ENCODE measurements around the gene FBXW9. TPM values are rescaled to one million over a fixed set of nuclear protein-coding genes. Genes with fewer than 3 reads are reported as not detected.

FBXW9 gene
- polyA plus RNA-seq (2013, experiment 1 of 4): 17.6 TPM
- 20.1 TPM for polyA plus RNA-seq (2013, experiment 2 of 4)
- 17.4 TPM for polyA plus RNA-seq (2013, experiment 3 of 4)
- polyA plus RNA-seq (2013, experiment 4 of 4): 20.6 TPM

DNA sequence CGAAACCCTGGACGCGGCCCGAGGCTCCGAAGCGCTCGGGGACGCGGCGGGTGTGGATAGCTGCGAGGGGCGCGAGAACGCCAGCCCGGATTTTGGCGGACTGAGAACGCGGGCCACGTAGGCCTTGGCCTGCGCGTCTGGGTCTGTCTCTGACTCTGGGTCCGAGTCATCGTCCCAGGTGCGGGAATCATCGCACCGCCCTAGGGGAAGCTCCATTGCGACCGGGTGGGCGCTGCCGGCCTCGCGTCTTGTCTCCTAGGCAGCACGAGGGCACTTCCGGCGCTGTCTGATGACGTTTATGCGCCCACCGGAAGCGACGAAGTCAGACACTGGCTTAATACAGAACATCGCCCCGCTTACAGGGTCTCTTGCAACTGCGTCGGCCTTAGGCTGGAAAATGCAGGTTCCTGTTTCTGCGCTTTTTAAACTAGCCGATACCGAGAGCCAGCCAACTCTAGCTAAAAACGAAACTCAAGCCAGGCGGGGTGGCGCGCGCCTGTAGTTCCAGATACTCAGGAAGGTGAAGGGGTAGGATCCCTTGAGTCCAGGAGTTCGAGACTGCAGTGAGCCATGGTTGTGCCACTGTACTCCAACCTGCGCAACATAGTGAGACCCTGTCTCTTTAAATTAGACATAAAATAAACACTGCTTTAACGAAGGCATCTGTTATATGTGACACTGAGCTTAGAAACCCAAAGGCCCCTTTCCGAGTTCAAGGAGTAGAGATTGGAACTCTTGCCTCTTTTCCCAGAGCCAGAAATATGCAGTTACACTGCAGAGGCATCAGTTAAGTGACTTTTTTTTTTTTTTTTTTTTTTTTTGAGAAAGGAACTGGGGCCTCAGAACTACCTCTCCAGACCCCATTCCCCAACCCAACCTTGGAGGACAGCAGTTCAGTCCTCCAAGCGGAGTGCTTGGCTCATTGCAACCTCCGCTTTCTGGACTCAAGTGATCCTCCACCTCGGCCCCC is at the start of gene FBXW9:
TSS of gene FBXW9 (minus strand) at position 266 of the 970 bp plus-strand sequence. CDS start at position 216, 50 bp downstream.
- WGBS, 2 experiments: 11% methylated on average over 59 of the region's 59 CpGs
- Histone ChIP-seq H3K4me3 (ENCODE audit: insufficient read depth, low read depth, low read length) (peak within 1 kb of the TSS; percentile 81), H3K9me3 (ENCODE audit: control insufficient read depth, low read length) (no peaks in the 10 kb centered on the region), H3K4me1 (ENCODE audit: control insufficient read depth, insufficient read depth, low read length) (no peaks in the 10 kb centered on the region), H3K27me3 (ENCODE audit: control insufficient read depth, insufficient read depth, low read length, poor library complexity, severe bottlenecking) (no peaks in the 10 kb centered on the region), H3K36me3 (ENCODE audit: control insufficient read depth, insufficient read depth, low read length) (peaks cover 18% of the 10 kb centered on the region), H3K27ac (ENCODE audit: insufficient read depth, low read depth, low read length, poor library complexity, severe bottlenecking) (peak within 1 kb of the TSS; percentile 91)

- 93 to 94% methylated on average over 22 of the region's 22 CpGs for WGBS, 2 experiments
- Histone ChIP-seq H3K27me3 (ENCODE audit: control insufficient read depth, insufficient read depth, low read length, poor library complexity, severe bottlenecking) (peaks cover 10% of the 10 kb centered on the region), H3K4me3 (ENCODE audit: insufficient read depth, low read depth, low read length) (no peak overlapping the region), H3K27ac (ENCODE audit: insufficient read depth, low read depth, low read length, poor library complexity, severe bottlenecking) (no peak overlapping the region), H3K9me3 (ENCODE audit: control insufficient read depth, low read length) (no peaks in the 10 kb centered on the region), H3K4me1 (ENCODE audit: control insufficient read depth, insufficient read depth, low read length) (peaks cover 6% of the 10 kb centered on the region), H3K36me3 (ENCODE audit: control insufficient read depth, insufficient read depth, low read length) (peaks cover 14% of the 10 kb centered on the region)
Observed at GRCh38 chr19:12745166-12745897, 48.9 kb upstream of the FBXW9 start.

- peaks cover 7% of the 10 kb centered on the region for H3K36me3 ChIP-seq (ENCODE audit: control insufficient read depth, insufficient read depth, low read length)
- WGBS, 2 experiments: 22% methylated on average over 13 of the region's 13 CpGs
- H3K4me1 ChIP-seq (ENCODE audit: control insufficient read depth, insufficient read depth, low read length): peaks cover 5% of the 10 kb centered on the region
- H3K27ac ChIP-seq (ENCODE audit: insufficient read depth, low read depth, low read length, poor library complexity, severe bottlenecking): peak overlapping the region; percentile 6
- H3K9me3 ChIP-seq (ENCODE audit: control insufficient read depth, low read length): no peaks in the 10 kb centered on the region
- H3K4me3 ChIP-seq (ENCODE audit: insufficient read depth, low read depth, low read length): peak overlapping the region; percentile 90
- H3K27me3 ChIP-seq (ENCODE audit: control insufficient read depth, insufficient read depth, low read length, poor library complexity, severe bottlenecking): no peaks in the 10 kb centered on the region
Observed at GRCh38 chr19:12737835-12738351, 41.5 kb upstream of the FBXW9 start.

- Histone ChIP-seq H3K4me1 (ENCODE audit: control insufficient read depth, insufficient read depth, low read length) (peaks cover 7% of the 10 kb centered on the region), H3K27me3 (ENCODE audit: control insufficient read depth, insufficient read depth, low read length, poor library complexity, severe bottlenecking) (no peaks in the 10 kb centered on the region), H3K27ac (ENCODE audit: insufficient read depth, low read depth, low read length, poor library complexity, severe bottlenecking) (peak within 1 kb of the TSS; percentile 98), H3K36me3 (ENCODE audit: control insufficient read depth, insufficient read depth, low read length) (peaks cover 7% of the 10 kb centered on the region), H3K4me3 (ENCODE audit: insufficient read depth, low read depth, low read length) (peak within 1 kb of the TSS; percentile 90), H3K9me3 (ENCODE audit: control insufficient read depth, low read length) (no peaks in the 10 kb centered on the region)
- 0 to 1% methylated on average over 29 of the region's 29 CpGs for WGBS, 2 experiments
Observed at GRCh38 chr19:12736995-12737834, 40.8 kb upstream of the FBXW9 start, which contains the start of gene GET3. GET3 (plus strand) TSS chr19:12737497; CDS start chr19:12737506, 9 bp downstream.

- Histone ChIP-seq H3K9me3 (ENCODE audit: control insufficient read depth, low read length) (no peaks in the 10 kb centered on the region), H3K27ac (ENCODE audit: insufficient read depth, low read depth, low read length, poor library complexity, severe bottlenecking) (peak overlapping the region; percentile 65), H3K4me3 (ENCODE audit: insufficient read depth, low read depth, low read length) (peak overlapping the region; percentile 92), H3K27me3 (ENCODE audit: control insufficient read depth, insufficient read depth, low read length, poor library complexity, severe bottlenecking) (no peaks in the 10 kb centered on the region), H3K36me3 (ENCODE audit: control insufficient read depth, insufficient read depth, low read length) (peaks cover 17% of the 10 kb centered on the region), H3K4me1 (ENCODE audit: control insufficient read depth, insufficient read depth, low read length) (peaks cover 7% of the 10 kb centered on the region)
- WGBS, 2 experiments: 1 to 3% methylated on average over 15 of the region's 15 CpGs
Observed at GRCh38 chr19:12733369-12734214, 37.2 kb upstream of the FBXW9 start.

DNA sequence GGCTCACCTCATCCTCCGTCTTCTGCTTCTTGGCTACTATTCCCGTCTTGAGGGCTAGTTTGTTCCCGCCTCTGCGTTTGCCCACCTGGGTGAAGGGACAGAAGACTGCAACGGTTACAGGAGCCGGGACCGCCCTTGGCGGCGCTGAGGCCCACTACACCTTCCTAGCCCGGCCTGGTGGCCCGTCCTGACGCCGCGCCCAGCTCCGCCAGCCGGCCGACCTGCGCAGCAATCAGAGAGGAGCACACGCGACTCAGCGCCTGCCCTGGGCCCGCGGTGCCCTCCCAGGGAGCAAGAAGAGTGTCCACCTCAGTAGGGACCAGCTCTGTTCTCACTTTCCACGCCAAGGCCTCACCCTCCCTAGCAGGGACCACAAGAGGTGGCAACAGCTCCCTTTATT is 34.9 kb upstream of the FBXW9 start:
- 96% methylated on average over 24 of the region's 24 CpGs for WGBS, 2 experiments
- no peak overlapping the region for H3K4me3 ChIP-seq (ENCODE audit: insufficient read depth, low read depth, low read length)
- peaks cover 17% of the 10 kb centered on the region for H3K36me3 ChIP-seq (ENCODE audit: control insufficient read depth, insufficient read depth, low read length)

GRCh38 chr19:12730064-12730463 is 33.6 kb upstream of the FBXW9 start:
- peaks cover 17% of the 10 kb centered on the region for H3K36me3 ChIP-seq (ENCODE audit: control insufficient read depth, insufficient read depth, low read length)
- no peak overlapping the region for H3K27ac ChIP-seq (ENCODE audit: insufficient read depth, low read depth, low read length, poor library complexity, severe bottlenecking)
- H3K9me3 ChIP-seq (ENCODE audit: control insufficient read depth, low read length): no peaks in the 10 kb centered on the region
- H3K27me3 ChIP-seq (ENCODE audit: control insufficient read depth, insufficient read depth, low read length, poor library complexity, severe bottlenecking): no peaks in the 10 kb centered on the region
- 94 to 96% methylated on average over 3 of the region's 3 CpGs for WGBS, 2 experiments
- no peak overlapping the region for H3K4me3 ChIP-seq (ENCODE audit: insufficient read depth, low read depth, low read length)
- H3K4me1 ChIP-seq (ENCODE audit: control insufficient read depth, insufficient read depth, low read length): peaks cover 7% of the 10 kb centered on the region

More for the DNA sequence above, 34.9 kb upstream of the FBXW9 start:
- Histone ChIP-seq H3K9me3 (ENCODE audit: control insufficient read depth, low read length) (no peaks in the 10 kb centered on the region), H3K27me3 (ENCODE audit: control insufficient read depth, insufficient read depth, low read length, poor library complexity, severe bottlenecking) (no peaks in the 10 kb centered on the region), H3K27ac (ENCODE audit: insufficient read depth, low read depth, low read length, poor library complexity, severe bottlenecking) (no peak overlapping the region), H3K4me1 (ENCODE audit: control insufficient read depth, insufficient read depth, low read length) (peaks cover 7% of the 10 kb centered on the region)

GRCh38 chr19:12727745-12728433 is 31.5 kb upstream of the FBXW9 start:
- peaks cover 17% of the 10 kb centered on the region for H3K36me3 ChIP-seq (ENCODE audit: control insufficient read depth, insufficient read depth, low read length)
- no peak overlapping the region for H3K27ac ChIP-seq (ENCODE audit: insufficient read depth, low read depth, low read length, poor library complexity, severe bottlenecking)
- H3K4me3 ChIP-seq (ENCODE audit: insufficient read depth, low read depth, low read length): no peak overlapping the region
- no peaks in the 10 kb centered on the region for H3K9me3 ChIP-seq (ENCODE audit: control insufficient read depth, low read length)
- H3K27me3 ChIP-seq (ENCODE audit: control insufficient read depth, insufficient read depth, low read length, poor library complexity, severe bottlenecking): no peaks in the 10 kb centered on the region
- 92 to 95% methylated on average over 9 of the region's 9 CpGs for WGBS, 2 experiments
- peaks cover 2% of the 10 kb centered on the region for H3K4me1 ChIP-seq (ENCODE audit: control insufficient read depth, insufficient read depth, low read length)

Data from ectodermal cell (in vitro differentiated cells).